Testis (tissue), 2 donors: ENCODE measurements around the gene RNF175.

ENCODE experiments used
- POLR2A ChIP-seq: fragments of 450-650 bp; IDR thresholded peaks from one replicate; pipeline ENCODE4 v1.6.1; 2017; ENCODE audit warnings: antibody characterized with exemption, mild to moderate bottlenecking, moderate library complexity
- TF ChIP-seq, protein P1 (sequence below), 3 experiments: fragments of 450-650 bp in 2 of 3; fragments of 200-600 bp in 1 of 3; sonication (generic) in 1 of 3; IDR thresholded peaks; one replicate each; pipeline ENCODE4 v1.5.1; 2016 to 2019; ENCODE audit warnings: antibody characterized with exemption in 3 of 3, mild to moderate bottlenecking in 2 of 3, moderate library complexity in 1 of 3

- TF ChIP-seq, protein P1, sequence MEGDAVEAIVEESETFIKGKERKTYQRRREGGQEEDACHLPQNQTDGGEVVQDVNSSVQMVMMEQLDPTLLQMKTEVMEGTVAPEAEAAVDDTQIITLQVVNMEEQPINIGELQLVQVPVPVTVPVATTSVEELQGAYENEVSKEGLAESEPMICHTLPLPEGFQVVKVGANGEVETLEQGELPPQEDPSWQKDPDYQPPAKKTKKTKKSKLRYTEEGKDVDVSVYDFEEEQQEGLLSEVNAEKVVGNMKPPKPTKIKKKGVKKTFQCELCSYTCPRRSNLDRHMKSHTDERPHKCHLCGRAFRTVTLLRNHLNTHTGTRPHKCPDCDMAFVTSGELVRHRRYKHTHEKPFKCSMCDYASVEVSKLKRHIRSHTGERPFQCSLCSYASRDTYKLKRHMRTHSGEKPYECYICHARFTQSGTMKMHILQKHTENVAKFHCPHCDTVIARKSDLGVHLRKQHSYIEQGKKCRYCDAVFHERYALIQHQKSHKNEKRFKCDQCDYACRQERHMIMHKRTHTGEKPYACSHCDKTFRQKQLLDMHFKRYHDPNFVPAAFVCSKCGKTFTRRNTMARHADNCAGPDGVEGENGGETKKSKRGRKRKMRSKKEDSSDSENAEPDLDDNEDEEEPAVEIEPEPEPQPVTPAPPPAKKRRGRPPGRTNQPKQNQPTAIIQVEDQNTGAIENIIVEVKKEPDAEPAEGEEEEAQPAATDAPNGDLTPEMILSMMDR (IDR thresholded peaks at IDR 0.05): no peak
- no peak for TF ChIP-seq POLR2A
Measured at GRCh38 chr4:153710681-153711080, 49.1 kb downstream of the RNF175 start.
